HG03060 (cell line): Measurements from ENCODE around the gene GLI1.
A peak's percentile ranks its signal among the peaks of the same experiment; 100 is the strongest.
"Not testable (repeated sequence)": the region's sequence is repeated elsewhere in the genome, so short reads cannot be mapped to it uniquely, and the experiment has no call there.

Experiments used
- ATAC-seq: cut with Tn5 transposase; IDR thresholded peaks from one replicate; pipeline ENCODE4 v1.9.1; 2021; ENCODE audit warnings: low read depth, moderate number of reproducible peaks; ENCODE audit not compliant: unreplicated experiment

The GLI1 gene

GRCh38 chr12:57459750-57460467, at the start of gene GLI1:
Gene GLI1 (plus strand): TSS chr12:57459785. CDS start chr12:57463692, 3,907 bp downstream.
- ATAC-seq = no peak

GRCh38 chr12:57410534-57410933, 49.1 kb upstream of the GLI1 start:
- ATAC-seq = no peak

GRCh38 chr12:57414160-57414559, 45.4 kb upstream of the GLI1 start:
- not testable (repeated sequence) for ATAC-seq

GRCh38 chr12:57415088-57415487, 44.5 kb upstream of the GLI1 start:
- ATAC-seq = no peak

GRCh38 chr12:57416039-57416996, 43.3 kb upstream of the GLI1 start:
- no peak for ATAC-seq

GRCh38 chr12:57418255-57418654, 41.3 kb upstream of the GLI1 start:
- ATAC-seq = no peak

GRCh38 chr12:57419495-57419894, 40.1 kb upstream of the GLI1 start:
- ATAC-seq = no peak

- no peak for ATAC-seq
Observed at GRCh38 chr12:57420482-57420881, 39.1 kb upstream of the GLI1 start.

GRCh38 chr12:57426948-57427347, 32.6 kb upstream of the GLI1 start:
- not testable (repeated sequence) for ATAC-seq

GRCh38 chr12:57428965-57429364, 30.6 kb upstream of the GLI1 start:
- ATAC-seq = no peak

- no peak for ATAC-seq
Observed at GRCh38 chr12:57429473-57430111, 30.0 kb upstream of the GLI1 start.

- peak; percentile 6 for ATAC-seq
Observed at GRCh38 chr12:57430112-57430930, 29.3 kb upstream of the GLI1 start.

- peak; percentile 86 for ATAC-seq
Observed at GRCh38 chr12:57430931-57431566, 28.5 kb upstream of the GLI1 start, which contains the start of gene R3HDM2. Gene R3HDM2 (minus strand): TSS chr12:57431043. CDS start chr12:57310428, 120,615 bp downstream.

- ATAC-seq = no peak
Observed at GRCh38 chr12:57431654-57432188, 27.9 kb upstream of the GLI1 start.

- no peak for ATAC-seq
Observed at GRCh38 chr12:57433370-57433769, 26.2 kb upstream of the GLI1 start.

- no peak for ATAC-seq
Observed at GRCh38 chr12:57434517-57435223, 24.9 kb upstream of the GLI1 start, which contains the start of gene INHBC. Gene INHBC (plus strand): TSS chr12:57434784. CDS start chr12:57434887, 103 bp downstream.

- ATAC-seq = no peak
Observed at GRCh38 chr12:57435293-57435692, 24.3 kb upstream of the GLI1 start.

GRCh38 chr12:57438400-57438799, 21.2 kb upstream of the GLI1 start:
- no peak for ATAC-seq
